GM18858 (cell line): ENCODE results near the gene CSNK1G1.
"Not testable (repeated sequence)": the region's sequence is repeated elsewhere in the genome, so short reads cannot be mapped to it uniquely, and the experiment has no call there.

Experiments
- ATAC-seq: cut with Tn5 transposase; IDR thresholded peaks from one replicate; pipeline ENCODE4 v1.9.1; 2021; ENCODE audit not compliant: unreplicated experiment

Gene CSNK1G1

GRCh38 chr15:64138331-64138941 is 217.5 kb downstream of the CSNK1G1 start:
- ATAC-seq: no peak

GRCh38 chr15:64137226-64137833 is 218.6 kb downstream of the CSNK1G1 start:
- no peak for ATAC-seq

- no peak for ATAC-seq
These were observed 219.6 kb downstream of the CSNK1G1 start for GRCh38 chr15:64136347-64136746.

GRCh38 chr15:64134345-64134829 is 221.6 kb downstream of the CSNK1G1 start:
- no peak for ATAC-seq

GRCh38 chr15:64133623-64134344 is 222.2 kb downstream of the CSNK1G1 start:
- no peak for ATAC-seq

- no peak for ATAC-seq
These were observed 223.8 kb downstream of the CSNK1G1 start for GRCh38 chr15:64132217-64132616.

- ATAC-seq: no peak
These were observed 224.4 kb downstream of the CSNK1G1 start for GRCh38 chr15:64131547-64131946.

- ATAC-seq: no peak
These were observed 225.8 kb downstream of the CSNK1G1 start for GRCh38 chr15:64130159-64130558.

GRCh38 chr15:64127521-64128270 is 228.3 kb downstream of the CSNK1G1 start:
- ATAC-seq: no peak

GRCh38 chr15:64125978-64126377 is 230.0 kb downstream of the CSNK1G1 start:
- ATAC-seq: no peak

GRCh38 chr15:64122936-64123351 is 233.0 kb downstream of the CSNK1G1 start:
- ATAC-seq: no peak

GRCh38 chr15:64122444-64122843 is 233.5 kb downstream of the CSNK1G1 start:
- no peak for ATAC-seq

- ATAC-seq: no peak
These were observed 234.4 kb downstream of the CSNK1G1 start for GRCh38 chr15:64121614-64122013.

- ATAC-seq: not testable (repeated sequence)
These were observed 235.7 kb downstream of the CSNK1G1 start for GRCh38 chr15:64120322-64120721.

- ATAC-seq: no peak
These were observed 238.1 kb downstream of the CSNK1G1 start for GRCh38 chr15:64117759-64118487.
